Measurements from ENCODE around the gene ZIC4. TPM values are rescaled to one million over a fixed set of nuclear protein-coding genes. Genes with fewer than 3 reads are reported as not detected.

ZIC4 gene
- total RNA-seq, 2 experiments from 2014 or later: not detected

DNA sequence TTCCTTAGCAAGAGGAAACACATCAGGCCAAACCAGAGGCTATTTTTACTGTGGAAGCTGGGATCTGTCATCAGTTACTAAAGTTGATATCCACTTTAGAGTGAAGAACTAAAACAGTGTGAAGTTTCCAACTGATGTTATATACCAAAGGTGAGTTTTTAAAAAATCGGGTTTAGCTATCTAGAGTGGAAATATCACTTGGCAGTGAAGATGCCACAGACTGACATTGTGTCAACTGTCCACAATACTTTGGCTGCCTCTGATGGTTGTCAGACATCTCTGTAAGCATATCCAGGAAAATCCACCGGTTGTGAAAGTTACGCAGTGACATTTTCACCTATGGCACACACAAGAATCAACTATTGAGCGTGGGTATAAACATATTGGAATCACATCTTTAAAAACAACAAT, 12.0 kb upstream of the ZIC4 start:
- Mint-ChIP-seq H3K9me3 (peaks cover 6% of the 10 kb centered on the region), H3K36me3 (ENCODE audit: low read depth) (no peaks in the 10 kb centered on the region), H3K4me3 (no peak overlapping the region), H3K4me1 (ENCODE audit: low read depth) (peaks cover 9% of the 10 kb centered on the region), H3K27me3 (peaks cover 93% of the 10 kb centered on the region), H3K27ac (no peak overlapping the region)
- TF ChIP-seq CTCF (IDR thresholded peaks at IDR 0.05): no peak
- intact Hi-C loops (cut with DNase I, micrococcal nuclease): no loop called here
- peaks cover 67 to 98% of the 10 kb centered on the region in 2 experiments for H3K27me3 ChIP-seq (ENCODE audit: control insufficient read depth in 1 of 2, insufficient read depth in 2 of 2, low read length in 2 of 2)
- CTCF ChIA-PET: no interaction called here
- DNase-seq (no peak), ATAC-seq (ENCODE audit: poor library complexity) (no peak)
- no peak overlapping the region for H3K27ac ChIP-seq (ENCODE audit: low read depth in 1 of 2, low read length in 2 of 2)
- H3K4me3 ChIP-seq (ENCODE audit: low read length): no peak overlapping the region
- peaks cover 40 to 45% of the 10 kb centered on the region in 2 experiments for H3K9me3 ChIP-seq (ENCODE audit: control insufficient read depth in 1 of 2, insufficient read depth in 1 of 2, low read length in 2 of 2)
- POLR2A ChIA-PET: no interaction called here
- H3K36me3 ChIP-seq (ENCODE audit: insufficient read depth, low read length): no peaks in the 10 kb centered on the region
- peaks cover 3% of the 10 kb centered on the region for H3K4me1 ChIP-seq (ENCODE audit: insufficient read depth, low read length)

- peaks cover 8% of the 10 kb centered on the region for H3K4me1 ChIP-seq (ENCODE audit: insufficient read depth, low read length)
- H3K36me3 Mint-ChIP-seq (ENCODE audit: low read depth): no peaks in the 10 kb centered on the region
- H3K27ac ChIP-seq (ENCODE audit: low read depth in 1 of 2, low read length in 2 of 2): no peak overlapping the region
- peaks cover 8% of the 10 kb centered on the region for H3K9me3 Mint-ChIP-seq
- no peak for ATAC-seq (ENCODE audit: poor library complexity)
- ChIA-PET POLR2A (no interaction called here), CTCF (no interaction called here)
- H3K9me3 ChIP-seq (ENCODE audit: control insufficient read depth in 1 of 2, insufficient read depth in 1 of 2, low read length in 2 of 2): peaks cover 35 to 45% of the 10 kb centered on the region in 2 experiments
- peaks cover 92% of the 10 kb centered on the region for H3K27me3 Mint-ChIP-seq
- no peak overlapping the region for H3K4me3 Mint-ChIP-seq
- TF ChIP-seq CTCF (IDR thresholded peaks at IDR 0.05): no peak
- intact Hi-C loops (cut with DNase I, micrococcal nuclease): no loop called here
- no peaks in the 10 kb centered on the region for H3K36me3 ChIP-seq (ENCODE audit: insufficient read depth, low read length)
- DNase-seq: no peak
- H3K4me1 Mint-ChIP-seq (ENCODE audit: low read depth): peaks cover 13% of the 10 kb centered on the region
- peaks cover 67 to 98% of the 10 kb centered on the region in 2 experiments for H3K27me3 ChIP-seq (ENCODE audit: control insufficient read depth in 1 of 2, insufficient read depth in 2 of 2, low read length in 2 of 2)
- no peak overlapping the region for H3K4me3 ChIP-seq (ENCODE audit: low read length)
- no peak overlapping the region for H3K27ac Mint-ChIP-seq
Measured at GRCh38 chr3:147417551-147418295, 11.4 kb upstream of the ZIC4 start.

- POLR2A ChIA-PET: no interaction called here
- peaks cover 8% of the 10 kb centered on the region for H3K9me3 Mint-ChIP-seq
- peaks cover 17% of the 10 kb centered on the region for H3K4me1 Mint-ChIP-seq (ENCODE audit: low read depth)
- intact Hi-C loops (cut with DNase I, micrococcal nuclease): no loop called here
- H3K27me3 Mint-ChIP-seq: peaks cover 92% of the 10 kb centered on the region
- H3K4me1 ChIP-seq (ENCODE audit: insufficient read depth, low read length): peaks cover 11% of the 10 kb centered on the region
- no peak overlapping the region for H3K4me3 ChIP-seq (ENCODE audit: low read length)
- H3K36me3 Mint-ChIP-seq (ENCODE audit: low read depth): no peaks in the 10 kb centered on the region
- peaks cover 69 to 98% of the 10 kb centered on the region in 2 experiments for H3K27me3 ChIP-seq (ENCODE audit: control insufficient read depth in 1 of 2, insufficient read depth in 2 of 2, low read length in 2 of 2)
- H3K9me3 ChIP-seq (ENCODE audit: control insufficient read depth in 1 of 2, insufficient read depth in 1 of 2, low read length in 2 of 2): peaks cover 35 to 46% of the 10 kb centered on the region in 2 experiments
- H3K27ac Mint-ChIP-seq: no peak overlapping the region
- H3K36me3 ChIP-seq (ENCODE audit: insufficient read depth, low read length): no peaks in the 10 kb centered on the region
- no peak for DNase-seq
- CTCF ChIA-PET: no interaction called here
- no peak overlapping the region for H3K4me3 Mint-ChIP-seq
- TF ChIP-seq CTCF (IDR thresholded peaks at IDR 0.05): no peak
- no peak overlapping the region for H3K27ac ChIP-seq (ENCODE audit: low read depth in 1 of 2, low read length in 2 of 2)
- no peak for ATAC-seq (ENCODE audit: poor library complexity)
Measured at GRCh38 chr3:147416931-147417330, 10.6 kb upstream of the ZIC4 start.
